Measurements from ENCODE around the gene KLRC4. TPM values are rescaled to one million over a fixed set of nuclear protein-coding genes. Genes with fewer than 3 reads are reported as not detected.
"Not testable (repeated sequence)": the region's sequence is repeated elsewhere in the genome, so short reads cannot be mapped to it uniquely, and the experiment has no call there.

KLRC4 gene
- total RNA-seq, 2 experiments from 2014 or later = 9.3 to 9.9 TPM

DNA sequence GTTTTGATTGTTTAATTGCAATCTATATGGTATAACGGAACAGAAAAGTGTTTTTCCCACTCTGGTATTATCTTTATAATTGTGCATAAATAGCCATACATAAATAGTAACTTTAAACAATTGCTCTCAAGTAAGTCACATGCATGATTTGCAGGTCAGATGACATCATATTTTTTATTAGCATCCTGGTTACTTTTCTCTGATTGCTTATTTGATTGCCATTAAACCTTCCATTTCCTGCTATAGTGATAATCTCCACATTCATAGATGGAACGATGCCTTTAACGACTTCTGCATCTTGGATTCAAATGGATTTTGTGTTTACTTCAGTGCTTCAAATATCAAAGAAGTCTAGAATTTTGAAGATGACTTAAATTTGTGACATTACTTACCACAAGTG lies 16.3 kb downstream of the KLRC4 start:
- H3K79me2 ChIP-seq (ENCODE audit: insufficient read depth, low read depth, low read length) = peaks cover 46% of the 10 kb centered on the region
- no TSS peak for BruUV-seq (replicated peaks)
- H3K36me3 ChIP-seq (ENCODE audit: insufficient read depth, low read length) = 0 out of 2 replicates have a peak, but pooled peaks cover 5% of the 10 kb centered on the region
- H3K9me2 ChIP-seq (ENCODE audit: insufficient read depth, low read length) = no peaks in the 10 kb centered on the region
- peaks cover 72% of the 10 kb centered on the region for H3K4me1 ChIP-seq (ENCODE audit: insufficient read depth, low read length, poor library complexity, severe bottlenecking)
- intact Hi-C loops (cut with micrococcal nuclease; ENCODE audit: unreplicated experiment) = loop anchor here (5.0 to 10.0 kb wide), 3 partner anchors 726 to 1962 kb away; partner anchors contain the start of genes BORCS5, CLEC2D, MANSC1 and RIMKLB
- CTCF ChIA-PET (ENCODE audit: unreplicated experiment) = interaction anchor here (1.6 kb wide), 1 partner anchor 29 kb away, joined by 5 read pairs; no protein-coding TSS in a partner anchor
- peak overlapping the region; percentile 97 for H3K27ac ChIP-seq (ENCODE audit: low read depth, low read length, poor library complexity, severe bottlenecking)
- H3K4me3 ChIP-seq (ENCODE audit: low read depth, low read length, poor library complexity, severe bottlenecking) = peak overlapping the region; percentile 27
- H3K4me2 ChIP-seq (ENCODE audit: low read length) = peak overlapping the region; percentile 100
- H3K9me3 ChIP-seq (ENCODE audit: low read length) = no peaks in the 10 kb centered on the region
- no peak for DNase-seq (ENCODE audit: low spot score)
- H2AFZ ChIP-seq (ENCODE audit: low read length) = peak overlapping the region; percentile 40
- H4K20me1 ChIP-seq (ENCODE audit: insufficient read depth, low read length) = no peaks in the 10 kb centered on the region
- TF ChIP-seq, protein P1, sequence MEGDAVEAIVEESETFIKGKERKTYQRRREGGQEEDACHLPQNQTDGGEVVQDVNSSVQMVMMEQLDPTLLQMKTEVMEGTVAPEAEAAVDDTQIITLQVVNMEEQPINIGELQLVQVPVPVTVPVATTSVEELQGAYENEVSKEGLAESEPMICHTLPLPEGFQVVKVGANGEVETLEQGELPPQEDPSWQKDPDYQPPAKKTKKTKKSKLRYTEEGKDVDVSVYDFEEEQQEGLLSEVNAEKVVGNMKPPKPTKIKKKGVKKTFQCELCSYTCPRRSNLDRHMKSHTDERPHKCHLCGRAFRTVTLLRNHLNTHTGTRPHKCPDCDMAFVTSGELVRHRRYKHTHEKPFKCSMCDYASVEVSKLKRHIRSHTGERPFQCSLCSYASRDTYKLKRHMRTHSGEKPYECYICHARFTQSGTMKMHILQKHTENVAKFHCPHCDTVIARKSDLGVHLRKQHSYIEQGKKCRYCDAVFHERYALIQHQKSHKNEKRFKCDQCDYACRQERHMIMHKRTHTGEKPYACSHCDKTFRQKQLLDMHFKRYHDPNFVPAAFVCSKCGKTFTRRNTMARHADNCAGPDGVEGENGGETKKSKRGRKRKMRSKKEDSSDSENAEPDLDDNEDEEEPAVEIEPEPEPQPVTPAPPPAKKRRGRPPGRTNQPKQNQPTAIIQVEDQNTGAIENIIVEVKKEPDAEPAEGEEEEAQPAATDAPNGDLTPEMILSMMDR (conservative IDR thresholded peaks at IDR 0.05; ENCODE audit: low read length) = no peak
- TF ChIP-seq EZH2phosphoT487 (IDR thresholded peaks at IDR 0.05; ENCODE audit: borderline replicate concordance, low read depth, low read length) = no peak
- POLR2A ChIA-PET = interaction anchor here (0.7 to 3.5 kb wide), 11 partner anchors 9 to 724 kb away, joined by 3 to 36 read pairs (median 5); no protein-coding TSS in a partner anchor

DNA sequence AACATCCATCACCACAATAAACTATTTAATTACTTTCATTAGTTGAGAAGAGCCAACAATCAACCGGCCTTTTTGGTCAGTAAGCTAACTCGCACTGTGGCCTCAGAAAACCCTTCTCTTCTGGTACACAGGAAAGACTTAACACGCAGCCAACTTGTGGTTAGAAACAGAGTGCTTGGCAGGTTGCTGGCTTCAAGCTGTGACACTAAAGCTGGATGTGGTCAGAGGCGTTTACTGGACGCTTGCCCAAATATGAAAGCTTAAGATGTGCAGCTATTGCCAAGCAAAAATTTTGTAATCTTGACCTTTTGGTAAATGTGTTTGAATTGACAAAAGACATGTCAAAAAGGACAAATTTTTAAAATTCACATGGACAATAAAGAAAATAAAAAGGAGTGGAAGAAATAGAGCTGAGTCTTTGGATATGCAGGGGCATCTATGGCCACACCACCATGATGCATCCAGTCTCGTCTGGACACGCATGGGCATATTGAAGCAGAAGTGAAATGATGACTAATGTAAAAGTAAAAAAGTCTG lies 17.1 kb downstream of the KLRC4 start:
- ChIA-PET POLR2A (interaction anchor here (0.6 to 3.5 kb wide), 13 partner anchors 9 to 745 kb away, joined by 3 to 36 read pairs (median 5); no protein-coding TSS in a partner anchor), CTCF (ENCODE audit: unreplicated experiment) (interaction anchor here (0.7 kb wide), 1 partner anchor 167 kb away, joined by 3 read pairs; no protein-coding TSS in a partner anchor)
- TF ChIP-seq, protein P1 (conservative IDR thresholded peaks at IDR 0.05; ENCODE audit: low read length) = no peak
- no peak for TF ChIP-seq EZH2phosphoT487 (IDR thresholded peaks at IDR 0.05; ENCODE audit: borderline replicate concordance, low read depth, low read length)
- Histone ChIP-seq H3K9me3 (ENCODE audit: low read length) (no peaks in the 10 kb centered on the region), H3K79me2 (ENCODE audit: insufficient read depth, low read depth, low read length) (peaks cover 46% of the 10 kb centered on the region), H3K4me2 (ENCODE audit: low read length) (peak overlapping the region; percentile 100), H3K4me1 (ENCODE audit: insufficient read depth, low read length, poor library complexity, severe bottlenecking) (peaks cover 71% of the 10 kb centered on the region), H4K20me1 (ENCODE audit: insufficient read depth, low read length) (no peaks in the 10 kb centered on the region), H3K9me2 (ENCODE audit: insufficient read depth, low read length) (no peaks in the 10 kb centered on the region), H3K36me3 (ENCODE audit: insufficient read depth, low read length) (no peaks in the 10 kb centered on the region), H3K27ac (ENCODE audit: low read depth, low read length, poor library complexity, severe bottlenecking) (peak overlapping the region; percentile 97), H2AFZ (ENCODE audit: low read length) (peak overlapping the region; percentile 40; the same call in 1 of the 2 replicates), H3K4me3 (ENCODE audit: low read depth, low read length, poor library complexity, severe bottlenecking) (peak overlapping the region; percentile 40)
- intact Hi-C loops (cut with micrococcal nuclease; ENCODE audit: unreplicated experiment) = loop anchor here (5.0 to 10.0 kb wide), 3 partner anchors 725 to 1962 kb away; partner anchors contain the start of genes BORCS5, CLEC2D, MANSC1 and RIMKLB
- DNase-seq (ENCODE audit: low spot score) = peak; percentile 86
- BruUV-seq (replicated peaks) = no TSS peak

DNA sequence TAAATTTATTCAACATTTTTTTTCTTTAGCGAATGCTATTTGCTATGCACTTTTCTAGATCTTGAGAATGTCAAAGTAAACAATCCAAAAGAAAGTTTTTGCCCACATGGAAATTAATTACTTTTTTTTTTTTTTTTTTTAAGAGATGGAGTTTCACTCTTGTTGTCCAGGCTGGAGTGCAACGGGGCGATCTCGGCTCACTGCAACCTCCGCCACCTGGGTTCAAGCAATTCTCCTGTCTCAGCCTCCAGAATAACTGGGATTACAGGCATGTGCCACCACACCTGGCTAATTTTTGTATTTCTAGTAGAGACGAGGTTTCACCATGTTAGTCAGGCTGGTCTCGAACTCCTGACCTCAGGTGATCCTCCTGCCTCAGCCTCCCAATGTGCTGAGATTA lies 18.6 kb downstream of the KLRC4 start:
- H3K4me3 ChIP-seq (ENCODE audit: low read depth, low read length, poor library complexity, severe bottlenecking); H3K9me2 ChIP-seq (ENCODE audit: insufficient read depth, low read length); DNase-seq (ENCODE audit: low spot score); CTCF ChIA-PET (ENCODE audit: unreplicated experiment); BruUV-seq (replicated peaks); H4K20me1 ChIP-seq (ENCODE audit: insufficient read depth, low read length); H3K9me3 ChIP-seq (ENCODE audit: low read length); H2AFZ ChIP-seq (ENCODE audit: low read length); H3K36me3 ChIP-seq (ENCODE audit: insufficient read depth, low read length): not testable (repeated sequence)
- H3K4me1 ChIP-seq (ENCODE audit: insufficient read depth, low read length, poor library complexity, severe bottlenecking) = peaks cover 81% of the 10 kb centered on the region
- H3K4me2 ChIP-seq (ENCODE audit: low read length) = peak overlapping the region; percentile 100
- peak overlapping the region; percentile 97 for H3K27ac ChIP-seq (ENCODE audit: low read depth, low read length, poor library complexity, severe bottlenecking)
- H3K79me2 ChIP-seq (ENCODE audit: insufficient read depth, low read depth, low read length) = peaks cover 46% of the 10 kb centered on the region; the same call in 1 of the 2 replicates
- intact Hi-C loops (cut with micrococcal nuclease; ENCODE audit: unreplicated experiment) = loop anchor here (5.0 to 10.0 kb wide), 3 partner anchors 724 to 1964 kb away; partner anchors contain the start of genes BORCS5, CLEC2D, MANSC1 and RIMKLB
- POLR2A ChIA-PET = interaction anchor here (0.7 to 3.2 kb wide), 14 partner anchors 11 to 657 kb away, joined by 3 to 17 read pairs (median 4); no protein-coding TSS in a partner anchor
